Activated CD4-positive, alpha-beta T cell treated with anti-CD3 and anti-CD28 coated beads, Interleukin-2, Interleukin-6, amounts not matched to agents 100 ng/mL and 50 ng/mL, durations not matched to agents 16 hours and 8 hours (primary cell): ENCODE results near the gene SACM1L.

Source experiments
- DNase-seq: peaks from one replicate; pipeline ENCODE4 v3.0.0-alpha.2; 2020

The SACM1L gene

DNA sequence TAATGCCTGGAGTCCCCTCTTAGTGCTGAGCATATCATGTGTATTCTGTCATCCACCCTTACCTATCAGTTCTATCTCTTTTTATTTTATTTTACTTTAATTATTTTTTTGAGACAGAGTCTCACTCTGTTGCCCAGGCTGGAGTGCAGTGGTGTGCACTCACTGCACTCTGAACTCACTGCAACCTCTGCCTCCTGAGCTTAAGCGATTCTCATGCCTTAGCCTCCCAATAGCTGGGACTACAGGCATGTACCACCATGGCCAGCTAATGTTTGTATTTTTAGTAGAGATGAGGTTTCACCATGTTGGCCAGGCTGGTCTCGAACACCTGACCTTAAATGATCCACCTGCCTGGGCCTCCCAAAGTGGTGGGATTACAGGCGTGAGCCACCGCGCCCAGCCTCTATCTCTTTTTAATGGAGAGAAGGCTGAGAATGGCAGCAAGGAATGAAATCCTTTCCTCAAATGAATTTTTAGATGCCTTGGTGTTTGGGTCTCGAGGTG is 11.4 kb downstream of the SACM1L start:
- DNase-seq, result no peak

DNA sequence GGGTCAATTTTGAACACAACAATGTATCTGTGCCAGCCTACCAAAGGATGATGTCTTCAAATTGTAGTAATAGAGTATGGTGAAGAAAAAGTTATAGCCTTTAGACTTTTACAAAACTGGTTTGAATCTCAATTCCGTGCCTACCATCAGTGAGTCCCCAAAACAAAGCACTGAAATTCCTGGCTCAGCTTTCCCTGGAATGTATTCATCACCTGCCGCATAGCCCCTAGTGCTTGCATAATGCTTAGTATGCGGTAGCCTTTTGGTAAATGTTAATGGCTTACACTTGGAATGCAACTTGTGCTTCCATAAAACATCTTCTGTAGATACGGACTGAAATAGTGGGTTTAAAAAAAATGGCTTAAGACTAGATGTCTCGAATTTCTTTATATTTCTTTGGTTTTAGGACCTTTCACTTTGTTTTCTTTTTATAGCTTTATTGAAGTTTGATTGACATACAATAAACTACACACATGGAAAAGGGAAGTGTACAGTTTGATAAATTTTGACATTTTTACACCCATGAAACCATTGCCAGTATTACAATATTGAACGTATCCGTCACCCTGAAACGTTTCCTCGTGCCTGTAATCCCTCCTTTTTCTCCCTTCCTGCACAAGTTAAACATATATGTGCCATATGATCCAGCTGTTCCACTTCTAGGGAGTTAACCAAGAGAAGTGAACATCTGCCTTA is 12.1 kb downstream of the SACM1L start:
- DNase-seq, result no peak

DNA sequence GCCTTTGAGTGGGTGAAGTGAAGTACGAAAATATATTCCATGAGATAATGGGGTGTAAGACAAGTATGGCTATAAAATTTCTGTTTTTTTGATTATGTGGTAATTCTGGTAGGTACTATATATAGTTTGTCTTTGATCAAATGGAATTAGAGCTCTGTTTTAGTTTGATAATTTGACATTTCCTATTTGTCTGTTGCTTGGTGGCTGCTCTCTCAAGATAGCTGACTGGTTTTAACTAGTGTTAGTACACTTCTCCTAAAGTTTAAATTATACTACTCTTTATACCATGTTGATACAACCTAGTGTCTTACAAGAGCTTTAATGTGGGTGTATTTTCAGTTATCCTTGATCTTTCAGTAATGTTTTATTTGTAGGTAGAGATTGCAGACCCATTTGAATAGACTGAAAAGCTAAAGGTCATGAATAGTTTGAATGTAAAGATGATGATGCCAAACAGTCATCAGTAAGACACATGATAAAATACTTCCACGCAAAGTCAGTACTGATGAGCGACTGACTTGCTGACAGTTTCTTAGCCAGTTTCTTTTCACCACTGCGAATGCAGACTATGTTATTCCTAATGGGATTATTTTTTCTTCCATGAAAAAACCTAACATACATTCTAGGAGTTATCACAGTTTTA is 15.2 kb downstream of the SACM1L start:
- no peak for DNase-seq

DNA sequence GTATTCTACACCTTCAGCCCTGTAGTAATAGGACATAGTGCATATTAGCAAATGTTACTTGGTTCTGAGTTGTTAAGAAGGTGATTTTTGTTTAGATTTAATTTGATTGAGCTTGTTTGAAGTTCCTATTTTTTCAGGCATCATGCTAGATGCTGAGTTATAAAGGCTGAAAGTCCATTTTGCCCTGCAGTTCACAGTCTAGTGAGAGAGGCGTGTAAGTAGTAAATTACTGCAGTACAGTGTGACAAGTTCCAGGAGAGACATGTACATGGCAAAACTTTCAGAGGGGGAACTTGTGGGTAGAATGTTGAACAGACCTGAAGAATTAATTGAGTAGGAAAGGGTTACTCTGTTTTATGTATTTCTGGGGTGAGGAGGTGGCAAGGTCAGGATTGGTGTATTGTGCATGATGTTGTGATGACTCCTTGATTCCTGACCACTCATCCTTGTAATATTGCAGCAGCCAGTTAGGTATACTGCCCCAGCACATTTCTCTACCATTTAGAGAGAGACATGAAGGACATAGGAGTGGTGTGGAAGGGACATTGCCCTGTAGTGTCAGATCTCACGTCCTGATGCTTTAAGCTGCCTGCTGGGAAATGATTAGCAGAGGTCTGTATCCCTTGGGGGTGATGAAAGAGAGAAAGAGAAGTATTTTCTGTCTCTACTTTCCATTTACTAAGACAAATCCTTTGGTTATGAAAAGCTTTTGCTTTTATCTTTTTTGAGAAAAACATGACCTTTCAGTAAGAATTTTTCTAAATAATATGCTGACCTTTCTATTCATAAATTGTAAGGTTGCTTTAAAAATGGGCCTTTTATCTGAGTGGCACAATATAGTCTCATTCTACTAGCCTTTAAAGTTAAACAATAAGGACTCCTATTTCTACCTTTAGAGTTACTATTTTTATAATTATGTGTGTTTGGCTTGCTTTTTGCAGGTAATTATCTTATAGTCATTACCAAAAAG is 16.9 kb downstream of the SACM1L start:
- DNase-seq, result no peak

DNA sequence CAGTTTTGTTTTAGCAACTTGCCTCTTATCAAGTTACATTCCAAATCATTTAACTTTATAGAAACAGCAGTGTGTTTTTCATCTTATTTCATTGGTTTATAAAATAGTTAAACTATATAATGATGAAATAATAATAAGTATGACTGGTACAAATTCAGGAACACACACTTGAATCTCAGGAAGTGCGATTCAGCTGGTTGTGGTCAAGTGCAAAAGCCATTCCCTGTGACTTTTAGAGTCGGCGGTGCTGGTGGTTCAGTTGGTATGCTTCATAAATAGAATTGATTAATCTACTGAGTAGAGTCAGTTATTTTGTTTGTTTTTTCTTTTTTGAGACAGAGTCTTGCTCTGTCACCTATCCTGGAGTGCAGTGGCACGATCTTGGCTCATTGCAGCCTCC is 22.7 kb downstream of the SACM1L start:
- DNase-seq, result no peak

DNA sequence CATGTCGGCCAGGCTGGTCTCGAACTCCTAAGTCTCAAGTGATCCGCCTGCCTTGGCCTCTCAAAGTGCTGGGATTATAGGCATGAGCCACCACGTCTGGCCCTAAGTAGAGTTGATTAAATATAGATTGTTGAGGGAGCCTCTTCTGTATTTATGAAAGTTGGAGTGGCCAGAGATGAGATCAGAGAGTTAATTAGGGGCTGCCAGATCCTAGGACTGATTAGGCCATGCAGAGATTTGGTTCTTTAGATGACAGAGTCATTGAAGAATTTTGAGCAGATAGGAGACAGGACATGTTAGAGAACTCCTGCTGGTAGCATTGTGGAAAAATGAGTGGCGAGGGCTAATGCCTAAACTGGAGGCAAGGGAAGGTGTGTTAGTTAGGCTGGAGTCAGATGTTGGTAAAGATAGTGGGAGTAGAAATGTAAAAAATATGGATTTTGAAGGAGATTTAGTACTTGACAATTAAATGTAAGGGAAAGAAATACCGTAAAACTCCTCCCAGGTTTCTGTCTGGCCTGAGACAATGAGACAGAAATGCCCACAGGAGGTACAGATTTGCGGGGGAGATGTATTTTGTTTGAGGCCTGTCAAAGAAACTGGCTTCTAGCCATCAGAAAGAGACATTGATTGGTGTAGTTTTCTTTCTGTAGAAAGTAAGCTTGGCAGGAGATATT is 23.4 kb downstream of the SACM1L start:
- DNase-seq, result no peak

DNA sequence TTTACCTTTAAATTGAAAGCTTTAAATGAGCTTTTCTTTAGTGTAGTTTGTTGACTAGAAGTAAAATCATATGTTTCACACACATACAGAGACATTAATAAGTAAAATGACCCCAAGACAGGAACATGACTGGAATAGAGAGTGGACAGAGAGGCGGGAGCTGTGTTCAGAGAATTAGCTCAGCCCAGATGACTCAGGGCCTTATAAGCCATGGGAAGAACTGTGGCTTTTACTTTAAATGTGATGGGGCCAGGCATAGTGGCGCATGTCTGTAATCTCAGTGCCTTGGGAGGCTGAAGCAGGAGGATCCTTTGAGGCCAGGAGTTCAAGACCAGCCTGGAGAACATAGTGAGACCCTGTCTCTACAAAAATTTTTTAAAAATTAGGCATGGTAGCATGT is 26.7 kb downstream of the SACM1L start:
- DNase-seq, result no peak

DNA sequence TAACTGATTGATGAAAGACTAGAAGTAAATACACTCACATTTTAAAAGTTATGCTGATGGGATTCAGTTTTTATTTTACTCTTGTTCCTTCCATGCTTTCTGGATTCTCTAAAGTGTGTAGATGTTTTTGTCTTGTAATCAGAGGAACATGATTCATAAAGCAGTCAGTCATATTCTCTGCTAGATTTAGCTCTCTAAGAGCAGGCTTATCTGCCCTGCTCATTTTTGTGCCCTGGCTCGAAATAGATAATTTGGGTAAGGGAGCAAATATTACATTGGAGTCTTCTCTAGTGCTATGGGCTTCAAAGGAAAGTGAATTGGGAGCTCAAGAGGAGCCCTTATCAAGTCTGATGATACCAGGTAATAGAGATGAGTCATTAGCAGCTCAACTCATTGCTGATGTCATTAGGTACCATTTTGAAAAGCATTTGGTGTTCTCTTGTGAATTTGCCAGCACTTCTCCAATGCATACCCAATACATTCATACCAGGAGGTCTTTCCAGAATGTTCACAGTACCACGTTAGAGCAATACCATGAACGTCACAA is 27.7 kb downstream of the SACM1L start:
- DNase-seq, result no peak

DNA sequence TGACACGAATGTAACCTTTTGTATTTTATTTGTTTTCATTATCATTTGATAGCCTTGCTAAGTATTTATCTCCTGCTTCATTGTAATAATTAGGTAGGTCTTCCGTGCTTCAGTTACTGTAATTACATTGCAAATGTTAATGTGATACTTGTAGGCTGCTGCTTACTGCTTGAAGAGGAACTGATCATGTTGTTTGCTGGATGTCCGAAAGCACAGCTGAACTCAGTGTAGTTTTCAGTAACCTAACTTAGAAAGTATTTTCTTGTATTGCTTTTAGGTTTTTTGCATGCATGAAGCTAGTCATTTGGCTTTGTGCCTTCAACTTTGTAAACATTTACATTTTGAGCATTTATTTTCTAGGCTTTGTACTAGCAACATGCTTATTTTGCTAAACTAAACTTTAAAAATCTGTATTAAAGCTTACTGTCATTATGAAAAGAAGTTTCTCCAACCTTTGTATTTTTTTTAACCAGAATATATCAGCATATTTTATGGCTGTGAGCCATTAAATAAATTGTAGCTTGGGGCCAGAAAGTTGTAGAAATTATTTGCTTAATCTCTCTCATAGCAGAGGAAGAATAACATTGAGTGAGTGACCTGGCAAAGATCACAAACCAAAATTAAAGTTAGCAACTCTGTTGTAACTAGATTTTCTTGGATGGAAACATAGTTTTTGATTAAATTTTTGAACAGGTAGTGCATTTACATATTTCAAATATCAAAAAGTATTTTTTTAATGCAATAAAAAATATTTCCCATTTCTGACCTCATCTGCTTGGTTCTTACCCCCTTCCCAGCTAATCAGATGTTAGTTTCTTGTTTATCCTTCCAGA is 30.7 kb downstream of the SACM1L start:
- DNase-seq, result no peak

DNA sequence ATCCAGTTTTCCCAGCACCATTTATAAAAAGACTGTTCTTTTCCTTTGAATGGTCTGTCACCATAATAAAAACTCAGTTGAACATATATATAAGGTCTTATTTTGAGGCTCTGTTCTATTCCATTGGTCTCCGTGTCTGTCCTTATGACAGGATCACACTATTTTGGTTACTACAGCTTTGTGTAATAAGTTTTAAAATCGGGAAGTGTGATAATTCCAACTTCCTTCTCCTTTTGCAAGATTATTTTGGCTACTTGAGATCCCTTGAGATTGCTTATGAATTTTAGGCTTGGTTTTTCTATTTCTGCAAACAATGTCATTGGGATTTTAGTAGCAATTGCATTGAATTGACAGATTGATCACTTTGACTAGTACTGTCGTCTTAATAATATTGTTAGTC is 35.7 kb downstream of the SACM1L start:
- no peak for DNase-seq

DNA sequence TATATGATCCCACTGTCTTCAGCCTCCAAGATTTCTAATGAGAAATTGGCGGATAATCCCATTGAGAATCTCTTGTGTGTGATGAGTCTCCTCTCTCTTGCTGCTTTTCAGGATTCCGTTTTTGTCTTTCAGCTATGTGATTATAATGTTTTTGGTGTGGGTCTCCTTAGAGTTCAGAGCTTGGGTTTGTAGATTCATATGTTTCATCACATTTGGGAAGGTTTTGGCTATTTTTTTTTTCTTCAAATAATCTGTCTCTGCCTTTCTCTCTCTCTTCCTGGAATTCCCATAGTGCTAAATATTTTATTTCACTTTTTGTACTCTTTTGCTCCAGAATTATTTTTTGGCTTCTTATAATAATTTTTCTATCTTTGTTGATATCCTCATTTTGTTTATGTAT is 40.4 kb downstream of the SACM1L start:
- no peak for DNase-seq

DNA sequence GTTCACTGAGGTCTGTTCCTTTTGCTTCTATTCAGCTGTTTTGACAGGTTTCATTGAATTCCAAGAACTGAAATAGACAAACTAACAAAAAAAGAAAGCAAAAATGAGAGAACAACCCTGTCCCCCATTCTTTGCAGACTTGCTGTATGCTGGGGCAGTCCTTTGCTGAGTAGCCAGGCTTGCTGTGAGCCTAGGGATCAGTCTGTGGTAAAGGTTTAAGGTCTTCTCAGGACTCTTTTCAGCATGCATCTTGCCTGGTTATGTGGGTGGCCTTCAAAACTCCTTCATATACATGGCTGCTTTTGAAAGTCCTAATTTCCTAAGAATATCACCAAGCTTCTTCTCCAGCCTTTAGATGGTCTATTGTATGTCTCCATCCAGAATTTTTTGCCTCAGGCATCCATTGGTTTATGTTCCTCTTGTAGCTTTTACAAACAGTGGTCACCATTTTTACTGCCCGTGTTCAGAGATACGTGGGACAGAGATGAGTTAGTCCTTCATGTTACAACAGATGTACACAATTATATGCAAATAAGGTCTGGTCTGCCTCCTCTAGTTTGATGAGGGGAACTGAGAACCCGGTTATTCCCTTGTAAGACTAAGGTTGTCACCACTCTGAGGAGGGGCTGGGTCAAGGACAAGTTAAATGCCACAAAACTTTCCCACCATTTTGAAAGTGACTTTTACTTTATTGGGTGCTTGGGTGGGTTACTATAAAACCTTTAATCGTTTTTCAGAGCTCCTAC is 41.4 kb downstream of the SACM1L start:
- no peak for DNase-seq

DNA sequence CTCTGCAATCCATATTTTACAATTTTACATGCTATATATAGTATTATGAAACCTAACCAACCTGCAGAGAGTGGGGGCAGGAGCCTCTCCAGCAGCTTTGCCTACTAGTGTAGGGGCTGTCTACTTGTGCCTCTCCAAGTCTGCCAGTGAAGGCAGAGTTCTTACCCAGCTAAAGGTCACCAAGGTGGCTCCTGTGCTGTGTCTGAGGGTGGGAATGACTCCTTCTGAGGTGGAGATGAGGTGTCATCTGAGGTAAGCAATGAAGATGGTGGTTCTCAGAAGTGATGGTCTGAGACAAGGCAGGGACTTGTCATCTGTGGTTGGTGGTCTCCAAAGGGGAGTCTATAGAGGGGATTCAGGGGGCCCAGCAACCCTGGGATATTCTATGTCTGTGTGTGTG is 47.5 kb downstream of the SACM1L start:
- no peak for DNase-seq

DNA sequence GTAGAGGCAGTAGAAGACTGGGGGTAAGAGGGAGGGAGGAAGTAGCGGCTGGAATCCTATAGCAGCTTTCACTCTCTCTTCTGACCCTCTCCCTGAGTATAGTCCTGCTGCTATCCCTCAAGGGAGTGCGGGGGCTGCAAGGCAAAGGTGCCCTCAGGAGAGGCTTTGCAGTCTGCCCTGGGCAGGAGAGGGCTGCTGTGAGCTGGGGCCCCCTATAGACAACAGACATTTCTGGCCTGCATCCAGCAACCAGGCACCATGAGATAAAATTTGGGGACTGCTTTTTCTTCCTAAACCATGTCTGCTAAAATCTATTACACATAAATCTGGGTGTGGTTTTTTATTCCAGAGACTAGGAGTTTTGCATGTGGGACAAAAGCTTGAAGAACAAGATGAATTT is 48.0 kb downstream of the SACM1L start:
- DNase-seq, result no peak

DNA sequence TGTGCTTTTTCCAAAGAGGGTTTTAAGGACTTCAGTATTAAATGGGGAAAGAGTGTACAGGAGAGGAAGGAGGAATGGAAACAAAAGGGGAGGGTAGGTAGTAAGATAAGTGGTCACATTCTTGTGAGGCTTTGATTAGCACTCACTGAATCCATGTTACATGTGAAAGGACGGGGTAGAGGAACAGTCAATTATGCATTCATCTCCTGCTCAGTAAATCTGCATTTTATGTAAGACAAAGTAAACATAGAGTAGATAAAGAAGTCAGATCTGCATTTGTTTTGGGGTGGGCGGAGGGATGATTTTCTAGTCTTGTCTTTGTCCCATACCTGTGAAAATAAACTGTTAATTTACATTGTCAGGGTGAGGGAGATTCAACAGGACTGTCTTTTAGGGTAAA is 50.8 kb downstream of the SACM1L start:
- DNase-seq, result no peak

DNA sequence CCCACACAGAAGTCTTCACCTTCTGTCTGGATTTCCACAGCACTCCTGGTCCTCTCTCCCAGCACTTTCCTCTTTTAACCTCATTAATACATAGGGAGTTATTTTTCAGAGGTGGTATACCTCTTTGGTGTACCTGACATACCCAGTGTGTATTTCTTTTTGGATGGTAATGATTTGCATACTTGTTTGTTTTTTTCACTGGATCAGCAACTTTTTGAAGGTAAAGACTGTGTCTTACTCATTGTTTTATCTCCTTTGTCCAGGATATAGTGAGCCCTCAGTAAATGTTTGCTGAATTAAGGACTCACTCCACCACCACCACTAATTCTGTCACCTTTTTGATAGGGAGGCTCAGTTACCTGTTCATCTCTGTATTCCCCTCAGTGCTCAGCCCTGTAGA is 52.1 kb downstream of the SACM1L start:
- DNase-seq, result no peak

DNA sequence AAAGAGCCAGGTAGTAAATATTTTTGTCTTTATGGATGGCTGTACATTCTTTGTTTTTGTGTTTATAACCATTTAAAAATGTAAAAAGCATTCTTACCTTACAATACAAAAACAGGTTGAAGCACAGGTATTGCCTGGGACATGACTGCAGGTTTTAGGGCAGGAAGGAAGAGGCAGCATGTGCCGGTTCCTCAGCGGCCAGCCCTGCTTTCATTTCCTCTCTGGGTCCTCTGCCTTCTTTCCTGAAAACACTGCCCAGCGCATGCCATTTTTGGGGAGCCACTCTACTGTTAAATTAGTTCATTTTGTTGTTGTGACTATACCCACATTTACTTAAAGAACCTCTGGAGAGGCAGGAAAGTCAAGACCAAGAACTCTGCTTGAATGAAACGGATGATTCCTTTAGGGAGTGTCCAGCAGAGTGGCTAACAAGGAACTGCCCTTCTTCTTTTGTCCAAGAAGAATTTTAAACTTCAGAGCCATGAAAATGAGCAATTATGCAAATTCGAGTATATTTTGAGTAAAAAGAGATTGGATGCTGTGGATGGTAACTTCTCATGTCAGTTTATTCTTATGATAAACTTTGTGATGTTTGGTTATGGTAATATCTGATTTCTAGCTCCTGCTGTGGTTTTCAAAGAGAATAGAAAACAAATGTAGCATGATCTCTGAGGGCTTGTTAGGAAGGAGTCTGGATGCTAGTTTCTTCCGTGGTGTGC is 52.7 kb downstream of the SACM1L start:
- DNase-seq, result no peak

DNA sequence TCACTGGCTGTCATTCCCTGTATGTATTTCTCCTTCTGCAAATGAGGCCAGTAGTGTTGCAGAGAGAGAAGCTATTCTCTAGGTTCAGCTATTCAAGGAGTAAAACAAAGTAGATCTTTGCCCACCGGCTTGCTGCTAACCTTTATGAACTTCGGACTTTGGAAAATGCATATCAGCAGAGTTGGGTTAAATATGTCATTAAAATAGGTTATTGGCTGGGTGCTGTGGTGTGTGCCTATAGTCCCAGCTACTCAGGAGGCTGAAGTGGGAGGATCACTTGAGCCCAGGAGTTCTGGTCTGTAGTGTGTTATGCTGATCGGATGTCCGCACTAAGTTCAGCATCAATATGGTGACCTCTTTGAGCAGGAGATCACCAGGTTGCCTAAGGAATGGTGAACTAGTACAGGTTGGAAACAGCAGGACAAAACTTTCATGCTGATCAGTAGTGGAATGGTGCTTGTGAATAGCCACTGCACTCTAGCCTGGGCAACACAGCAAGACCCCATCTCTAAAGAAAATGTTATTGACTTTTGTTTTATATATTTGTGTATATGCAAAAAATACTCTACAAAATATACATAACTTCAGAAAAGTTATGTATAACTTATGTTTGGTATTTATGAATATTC is 53.4 kb downstream of the SACM1L start:
- DNase-seq, result no peak

DNA sequence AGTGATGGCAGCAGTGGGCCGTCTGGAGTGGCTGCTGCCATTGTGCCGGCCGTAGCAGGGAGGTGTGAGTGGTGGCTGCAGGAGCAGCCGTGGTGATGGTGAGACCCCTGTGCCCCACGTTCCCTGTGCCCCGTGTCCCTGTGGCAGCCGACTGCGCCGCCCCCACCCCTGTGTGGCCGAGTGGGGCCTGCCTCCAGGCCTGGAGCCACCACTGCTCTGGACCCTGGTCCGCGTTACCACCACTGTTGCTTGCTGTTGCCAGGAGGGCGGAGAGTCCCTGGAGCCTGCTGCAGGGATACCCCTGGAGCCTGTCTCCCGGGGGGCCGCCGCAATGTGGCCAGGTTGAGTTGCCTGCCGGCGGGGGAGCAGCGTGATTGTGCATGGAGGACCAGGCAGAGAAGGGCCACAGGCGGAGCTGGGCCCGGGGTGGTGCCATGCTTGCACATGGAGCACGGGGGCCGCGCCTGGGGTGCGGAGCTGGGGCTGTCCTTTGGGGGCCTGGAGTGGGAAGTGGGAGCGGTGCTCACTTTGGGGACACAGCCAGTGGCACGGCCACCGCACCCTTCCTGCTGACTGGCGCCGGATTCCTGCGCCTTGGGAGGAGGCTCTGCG is 57.1 kb downstream of the SACM1L start:
- no peak for DNase-seq
